NCI-H128 (cell line): ENCODE measurements around the gene KRTAP4-4.
"Not testable (repeated sequence)": the region's sequence is repeated elsewhere in the genome, so short reads cannot be mapped to it uniquely, and the experiment has no call there.

Source experiments
- DNase-seq: peaks from one replicate; lab custom pipeline; 2025; ENCODE audit not compliant: unreplicated experiment; lab: John Stamatoyannopoulos, UW

Gene KRTAP4-4

DNA sequence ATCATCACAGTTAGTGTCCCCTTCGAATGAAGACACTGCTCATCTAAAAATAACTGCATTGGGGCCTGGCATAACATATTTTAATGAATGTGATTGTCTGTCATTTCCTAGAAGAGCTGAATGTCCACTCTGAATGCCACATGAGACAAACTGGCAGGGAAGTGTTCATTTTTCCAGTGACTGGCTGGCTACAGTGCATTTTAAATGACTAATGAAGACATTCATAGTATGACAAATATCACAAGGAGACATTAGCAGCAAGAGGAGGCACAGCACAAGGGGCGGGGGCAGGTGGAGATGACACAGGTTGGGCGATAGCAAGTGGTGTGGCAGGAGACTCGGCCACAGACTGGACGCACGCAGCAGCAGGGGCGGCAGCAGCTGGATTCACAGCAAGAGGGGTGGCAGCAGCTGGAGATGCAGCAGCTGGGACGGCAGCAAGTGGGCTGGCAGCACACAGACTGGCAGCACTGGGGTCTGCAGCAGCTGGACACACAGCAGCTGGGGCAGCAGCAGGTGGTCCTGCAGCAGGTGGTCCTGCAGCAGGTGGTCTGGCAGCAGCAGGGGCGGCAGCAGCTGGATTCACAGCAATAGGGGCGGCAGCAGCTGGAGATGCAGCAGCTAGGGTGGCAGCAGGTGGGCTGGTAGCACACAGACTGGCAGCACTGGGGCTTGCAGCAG, 11.4 kb downstream of the KRTAP4-4 start:
- not testable (repeated sequence) for DNase-seq

DNA sequence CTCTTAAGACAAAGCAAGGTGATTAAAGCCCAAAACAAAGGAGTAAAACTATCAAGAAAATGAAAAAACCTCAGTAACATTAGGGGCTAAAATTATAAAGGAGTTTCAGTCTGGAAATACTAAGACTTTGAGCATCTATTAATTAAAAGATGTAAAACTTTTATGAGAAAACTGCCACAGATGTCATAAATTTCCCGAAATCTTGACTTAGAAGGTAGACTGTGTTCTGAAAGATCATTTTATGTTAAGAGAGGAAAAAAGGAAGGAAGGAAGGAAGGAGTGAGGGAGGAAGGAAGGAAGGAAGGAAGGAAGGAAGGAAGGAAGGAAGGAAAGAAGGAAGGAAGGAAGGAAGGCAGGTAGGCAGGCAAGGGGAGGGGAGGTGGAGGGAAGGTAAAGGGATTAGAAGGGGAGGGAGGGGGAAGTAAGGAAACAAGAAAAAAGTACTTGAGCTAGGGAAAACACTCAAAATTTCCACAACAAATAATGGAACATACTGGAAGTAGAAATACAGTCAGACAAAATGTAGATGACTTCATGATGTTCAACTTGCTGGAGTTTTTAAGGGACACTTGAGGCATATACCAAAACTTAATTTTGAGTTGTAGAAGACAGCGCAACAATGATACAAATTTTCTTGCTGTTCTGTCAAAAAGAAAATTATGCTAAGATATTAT, 12.9 kb downstream of the KRTAP4-4 start:
- no peak for DNase-seq

DNA sequence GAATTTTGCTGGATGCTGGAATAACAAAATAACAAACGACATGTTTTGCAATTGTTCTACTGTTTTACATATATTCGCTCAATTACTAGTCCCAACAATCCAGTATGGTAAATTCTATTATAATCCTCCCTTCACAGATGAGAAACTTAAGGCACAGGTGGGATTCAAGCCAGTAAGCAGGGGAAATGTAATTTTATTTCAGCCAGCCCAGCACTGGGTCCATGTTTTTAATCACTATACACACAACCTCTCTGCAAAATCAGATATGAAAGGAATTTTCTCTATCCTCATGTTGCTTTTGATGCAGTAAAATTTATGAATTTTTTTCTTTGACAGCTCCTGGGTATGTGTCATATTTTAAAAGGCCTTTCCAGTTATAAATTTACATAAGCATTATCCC, 15.3 kb downstream of the KRTAP4-4 start:
- DNase-seq, result no peak

DNA sequence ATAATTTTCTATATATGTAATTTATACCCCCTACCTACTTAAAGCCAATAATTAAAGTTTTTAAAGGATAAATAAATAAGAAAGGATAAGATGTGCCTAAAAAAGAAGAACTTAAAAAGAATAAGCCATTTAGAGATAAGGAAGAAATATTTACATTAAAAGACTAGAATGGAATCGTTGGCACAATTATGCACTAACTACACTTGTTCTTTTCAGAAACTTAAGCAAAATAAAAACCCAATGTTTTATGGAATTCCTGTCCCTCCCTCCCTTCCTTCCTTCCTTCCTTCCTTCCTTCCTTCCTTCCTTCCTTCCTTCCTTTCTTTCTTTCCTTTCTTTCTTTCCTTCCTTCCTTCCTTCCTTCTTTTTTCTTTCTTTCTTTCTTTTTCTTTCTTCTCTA, 15.7 kb downstream of the KRTAP4-4 start:
- no peak for DNase-seq

DNA sequence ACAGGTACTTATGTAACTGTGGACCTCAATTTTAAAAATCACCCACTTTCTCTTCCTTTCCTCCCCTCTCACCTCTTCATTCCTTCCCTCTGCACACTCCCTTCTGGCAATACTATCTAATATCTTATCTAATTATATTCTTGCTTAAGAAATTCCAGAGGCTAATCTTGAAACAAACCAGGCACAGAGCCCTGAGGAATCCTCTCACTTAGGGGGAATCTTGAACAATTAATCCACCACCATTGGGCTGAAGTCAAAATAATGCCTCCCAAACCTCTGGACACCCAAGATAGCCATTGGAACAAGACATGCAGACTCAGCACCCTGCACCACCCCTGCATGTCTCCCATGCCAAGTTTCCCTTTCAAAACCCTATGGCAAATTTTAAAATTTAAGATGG, 19.2 kb downstream of the KRTAP4-4 start:
- no peak for DNase-seq

- no peak for DNase-seq
These were observed 20.0 kb downstream of the KRTAP4-4 start, which contains the start of gene KRTAP4-6 for GRCh38 chr17:41140360-41141131. Gene KRTAP4-6 (minus strand): TSS chr17:41140544. CDS start chr17:41140487, 57 bp downstream.

DNA sequence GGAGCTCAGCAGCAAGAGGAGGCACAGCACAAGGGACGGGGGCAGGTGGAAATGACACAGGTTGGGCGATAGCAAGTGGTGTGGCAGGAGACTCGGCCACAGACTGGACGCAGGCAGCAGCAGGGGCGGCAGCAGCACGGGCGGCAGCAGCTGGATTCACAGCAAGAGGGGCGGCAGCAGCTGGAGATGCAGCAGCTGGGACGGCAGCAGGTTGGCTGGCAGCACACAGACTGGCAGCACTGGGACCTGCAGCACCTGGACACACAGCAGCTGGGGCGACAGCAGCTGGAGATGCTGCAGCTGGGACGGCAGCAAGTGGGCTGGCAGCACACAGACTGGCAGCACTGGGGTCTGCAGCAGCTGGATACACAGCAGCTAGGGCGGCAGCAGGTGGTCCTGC, 20.7 kb downstream of the KRTAP4-4 start:
- not testable (repeated sequence) for DNase-seq

- no peak for DNase-seq
These were observed 26.4 kb downstream of the KRTAP4-4 start for GRCh38 chr17:41133880-41134735.

DNA sequence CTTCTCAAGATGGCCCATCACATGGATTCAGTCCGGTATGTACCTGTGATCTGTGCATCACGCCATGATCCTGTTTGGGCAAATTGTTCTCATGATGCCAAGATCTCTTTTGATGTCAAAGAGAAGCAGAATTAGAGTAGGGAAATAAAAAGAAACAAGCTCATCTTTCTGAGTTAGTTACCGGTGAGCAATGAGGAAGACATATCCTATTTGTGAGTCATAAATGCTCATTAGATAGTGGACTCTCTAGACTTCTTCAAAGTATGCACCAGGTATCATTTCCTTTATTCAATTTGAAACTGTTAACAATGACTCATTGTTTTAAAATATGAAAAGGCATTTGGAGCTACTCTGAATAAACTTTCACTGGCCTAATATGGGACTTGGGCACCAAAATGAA, 28.6 kb downstream of the KRTAP4-4 start:
- DNase-seq, result no peak

DNA sequence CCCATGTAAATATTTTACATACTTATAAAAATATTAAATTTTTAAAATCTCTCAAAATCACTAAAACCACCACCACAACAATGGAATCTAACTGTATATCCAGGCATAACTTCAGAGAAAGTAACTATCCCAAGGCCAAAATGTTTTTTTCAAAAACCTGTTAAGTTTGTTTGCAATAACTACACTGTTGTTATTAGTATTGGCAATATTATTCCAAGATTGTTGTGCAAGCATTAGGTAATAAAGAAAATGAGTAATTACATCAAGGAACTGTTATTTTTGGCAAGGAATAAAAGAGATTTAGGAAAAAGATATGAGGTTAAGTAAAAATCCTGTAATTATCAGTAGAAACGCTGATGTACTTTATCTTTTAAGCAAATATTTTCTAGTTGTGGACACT, 33.2 kb downstream of the KRTAP4-4 start:
- DNase-seq, result no peak

- no peak for DNase-seq
These were observed 34.1 kb downstream of the KRTAP4-4 start for GRCh38 chr17:41126412-41126811.

- DNase-seq, result no peak
These were observed 35.5 kb downstream of the KRTAP4-4 start for GRCh38 chr17:41125064-41125463.

- not testable (repeated sequence) for DNase-seq
These were observed 36.6 kb downstream of the KRTAP4-4 start, which contains the start of gene KRTAP4-12 for GRCh38 chr17:41123991-41124371. Gene KRTAP4-12 (minus strand): TSS chr17:41124182. CDS start chr17:41124122, 60 bp downstream.

GRCh38 chr17:41123292-41123990, 37.1 kb downstream of the KRTAP4-4 start:
- DNase-seq, result not testable (repeated sequence)

GRCh38 chr17:41121742-41122141, 38.8 kb downstream of the KRTAP4-4 start:
- DNase-seq, result no peak

DNA sequence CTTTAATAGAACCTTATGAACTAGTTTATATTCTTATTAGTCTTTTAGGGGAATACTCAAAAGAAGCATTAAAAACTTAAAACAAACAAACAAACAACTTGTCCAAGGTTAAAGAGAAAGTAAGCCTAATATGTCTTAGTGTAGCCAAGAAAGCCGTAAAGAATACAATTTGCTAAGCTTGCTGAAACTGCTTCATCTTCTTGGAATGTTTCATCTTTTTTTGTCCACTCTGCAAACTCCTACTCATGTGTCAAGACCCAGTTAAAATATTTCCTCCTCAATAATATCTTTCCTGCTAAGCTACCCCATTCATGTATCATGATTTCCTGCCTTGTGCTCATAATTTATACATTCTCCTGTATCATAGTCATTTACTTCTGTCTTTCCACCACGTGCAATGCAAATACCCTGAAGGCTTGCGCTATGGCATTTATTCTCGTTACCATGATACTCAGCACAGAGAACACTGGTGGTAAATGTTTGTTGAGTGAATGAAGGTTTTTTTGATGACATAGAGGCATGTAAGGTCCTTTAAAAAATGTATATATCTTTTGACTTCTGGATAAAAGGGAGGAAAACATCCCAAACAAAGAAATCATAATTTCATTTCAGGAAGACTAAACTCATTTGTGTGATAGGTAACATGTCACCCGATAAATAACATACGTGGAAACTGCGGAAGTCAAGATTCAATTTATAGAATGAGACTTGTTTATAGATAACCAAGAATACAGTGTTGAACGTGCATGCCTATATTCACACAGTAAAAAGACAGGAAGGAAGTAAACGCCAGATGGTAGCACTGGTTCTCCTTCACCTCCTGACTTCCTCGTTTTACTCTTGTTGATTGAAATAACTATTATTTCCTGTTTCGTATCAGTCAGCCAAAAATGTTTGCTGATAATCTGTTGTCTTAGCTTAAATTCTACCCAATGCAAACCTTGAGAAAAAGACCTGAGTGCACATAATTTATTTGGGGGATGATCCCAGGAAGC, 40.6 kb downstream of the KRTAP4-4 start:
- DNase-seq, result not testable (repeated sequence)

GRCh38 chr17:41118721-41119120, 41.8 kb downstream of the KRTAP4-4 start:
- DNase-seq, result no peak

DNA sequence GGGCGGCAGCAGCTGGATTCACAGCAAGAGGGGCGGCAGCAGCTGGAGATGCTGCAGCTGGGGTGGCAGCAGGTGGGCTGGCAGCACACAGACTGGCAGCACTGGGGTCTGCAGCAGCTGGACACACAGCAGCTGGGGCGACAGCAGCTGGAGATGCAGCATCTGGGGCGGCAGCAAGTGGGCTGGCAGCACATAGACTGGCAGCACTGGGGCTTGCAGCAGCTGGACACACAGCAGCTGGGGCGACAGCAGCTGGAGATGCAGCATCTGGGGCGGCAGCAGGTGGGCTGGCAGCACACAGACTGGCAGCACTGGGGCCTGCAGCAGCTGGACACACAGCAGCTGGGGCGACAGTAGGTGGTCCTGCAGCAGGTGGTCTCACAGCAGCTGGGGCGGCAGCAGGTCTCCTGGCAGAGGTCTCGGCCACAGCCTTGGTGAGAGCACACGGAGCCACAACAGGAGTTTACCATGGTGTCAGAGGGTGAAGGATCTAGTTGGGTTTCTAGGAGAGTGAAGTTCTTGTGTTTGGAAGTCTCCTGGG, 42.6 kb downstream of the KRTAP4-4 start, which contains the start of gene KRTAP4-11:
TSS of gene KRTAP4-11 (minus strand) at position 528 of the 541 bp plus-strand sequence. CDS start at position 470, 58 bp downstream.
- not testable (repeated sequence) for DNase-seq

GRCh38 chr17:41116297-41116696, 44.3 kb downstream of the KRTAP4-4 start:
- DNase-seq, result no peak
